ENCODE measurements around the gene PLD4.

DNA sequence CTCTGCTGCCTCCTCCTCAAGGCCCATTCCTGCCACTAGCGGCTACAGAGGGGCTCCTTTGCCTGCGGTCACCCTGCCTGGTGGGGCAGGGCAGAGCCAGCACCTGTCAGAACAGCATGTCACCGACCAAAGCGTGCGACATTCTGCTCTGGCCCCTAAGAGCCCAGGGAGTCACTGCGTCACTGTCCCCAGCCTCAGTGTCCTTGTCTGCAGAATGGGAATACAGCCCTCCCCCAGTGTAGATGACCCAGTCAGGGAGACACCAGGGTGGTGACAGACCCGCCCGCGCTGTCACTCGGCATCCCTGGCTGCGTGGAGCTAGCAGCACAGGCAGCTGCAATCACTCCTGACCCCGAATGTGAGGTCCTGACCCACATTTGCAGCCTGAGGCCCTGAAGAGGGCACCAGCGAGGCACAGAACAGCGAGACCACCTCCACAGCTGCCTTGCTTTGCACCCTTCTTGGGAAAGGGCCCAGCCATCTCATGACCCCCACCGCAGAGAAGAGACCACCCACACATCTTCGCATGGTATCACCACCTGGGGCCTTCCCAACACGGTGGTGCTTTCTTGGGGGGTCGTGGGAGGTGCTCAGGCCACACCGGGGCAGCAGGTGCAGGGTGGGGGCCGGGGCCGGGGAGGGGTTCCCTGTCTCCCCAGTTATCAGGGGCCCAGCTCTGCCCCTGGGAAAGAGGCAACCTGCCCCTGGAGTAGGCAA lies 51.0 kb downstream of the PLD4 start:
- TF ChIP-seq POLR2AphosphoS5 (IDR thresholded peaks at IDR 0.05): no peak
- TF ChIP-seq POLR2A (IDR thresholded peaks at IDR 0.05): no peak
- TF ChIP-seq, protein P1, sequence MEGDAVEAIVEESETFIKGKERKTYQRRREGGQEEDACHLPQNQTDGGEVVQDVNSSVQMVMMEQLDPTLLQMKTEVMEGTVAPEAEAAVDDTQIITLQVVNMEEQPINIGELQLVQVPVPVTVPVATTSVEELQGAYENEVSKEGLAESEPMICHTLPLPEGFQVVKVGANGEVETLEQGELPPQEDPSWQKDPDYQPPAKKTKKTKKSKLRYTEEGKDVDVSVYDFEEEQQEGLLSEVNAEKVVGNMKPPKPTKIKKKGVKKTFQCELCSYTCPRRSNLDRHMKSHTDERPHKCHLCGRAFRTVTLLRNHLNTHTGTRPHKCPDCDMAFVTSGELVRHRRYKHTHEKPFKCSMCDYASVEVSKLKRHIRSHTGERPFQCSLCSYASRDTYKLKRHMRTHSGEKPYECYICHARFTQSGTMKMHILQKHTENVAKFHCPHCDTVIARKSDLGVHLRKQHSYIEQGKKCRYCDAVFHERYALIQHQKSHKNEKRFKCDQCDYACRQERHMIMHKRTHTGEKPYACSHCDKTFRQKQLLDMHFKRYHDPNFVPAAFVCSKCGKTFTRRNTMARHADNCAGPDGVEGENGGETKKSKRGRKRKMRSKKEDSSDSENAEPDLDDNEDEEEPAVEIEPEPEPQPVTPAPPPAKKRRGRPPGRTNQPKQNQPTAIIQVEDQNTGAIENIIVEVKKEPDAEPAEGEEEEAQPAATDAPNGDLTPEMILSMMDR (IDR thresholded peaks at IDR 0.05): no peak
- TF ChIP-seq EP300 (IDR thresholded peaks at IDR 0.05): no peak
